GM20431 (cell line): ENCODE results near the gene ST6GALNAC3.
"Not testable (repeated sequence)": the region's sequence is repeated elsewhere in the genome, so short reads cannot be mapped to it uniquely, and the experiment has no call there.

Experiments used
- in situ Hi-C: fragments of 300-500 bp; cut with MseI, MboI; formaldehyde crosslinking; loops from one replicate; pipeline ENCODE4 v1.15.0; 2020; ENCODE audit warnings: low sequenced_read_pairs; ENCODE audit not compliant: unreplicated experiment

Gene ST6GALNAC3

GRCh38 chr1:76074321-76075187 is at the start of gene ST6GALNAC3:
ST6GALNAC3 (plus strand) TSS chr1:76074746.
- in situ Hi-C loops: no loop called here

- in situ Hi-C loops: no loop called here
Observed at GRCh38 chr1:76027341-76027740, 47.2 kb upstream of the ST6GALNAC3 start.

- in situ Hi-C loops: no loop called here
Observed at GRCh38 chr1:76029331-76029730, 45.2 kb upstream of the ST6GALNAC3 start.

GRCh38 chr1:76031496-76031895 is 43.0 kb upstream of the ST6GALNAC3 start:
- in situ Hi-C loops: no loop called here

GRCh38 chr1:76033800-76034475 is 40.6 kb upstream of the ST6GALNAC3 start:
- in situ Hi-C loops: no loop called here

- in situ Hi-C loops: no loop called here
Observed at GRCh38 chr1:76035053-76035452, 39.5 kb upstream of the ST6GALNAC3 start.

- in situ Hi-C loops: no loop called here
Observed at GRCh38 chr1:76037324-76037723, 37.2 kb upstream of the ST6GALNAC3 start.

- in situ Hi-C loops: no loop called here
Observed at GRCh38 chr1:76038287-76039004, 36.1 kb upstream of the ST6GALNAC3 start.

GRCh38 chr1:76046149-76046548 is 28.4 kb upstream of the ST6GALNAC3 start:
- in situ Hi-C loops: no loop called here

- in situ Hi-C loops: no loop called here
Observed at GRCh38 chr1:76048219-76048618, 26.3 kb upstream of the ST6GALNAC3 start.

GRCh38 chr1:76048926-76049325 is 25.6 kb upstream of the ST6GALNAC3 start:
- in situ Hi-C loops: no loop called here

GRCh38 chr1:76049498-76049897 is 25.0 kb upstream of the ST6GALNAC3 start:
- in situ Hi-C loops: no loop called here

- in situ Hi-C loops: not testable (repeated sequence)
Observed at GRCh38 chr1:76050073-76050472, 24.5 kb upstream of the ST6GALNAC3 start.

GRCh38 chr1:76053021-76053420 is 21.5 kb upstream of the ST6GALNAC3 start:
- in situ Hi-C loops: no loop called here

GRCh38 chr1:76054359-76054758 is 20.2 kb upstream of the ST6GALNAC3 start:
- in situ Hi-C loops: no loop called here

GRCh38 chr1:76055987-76056386 is 18.6 kb upstream of the ST6GALNAC3 start:
- in situ Hi-C loops: no loop called here

- in situ Hi-C loops: no loop called here
Observed at GRCh38 chr1:76059451-76059850, 15.1 kb upstream of the ST6GALNAC3 start.

GRCh38 chr1:76065270-76065669 is 9.3 kb upstream of the ST6GALNAC3 start:
- in situ Hi-C loops: no loop called here

- in situ Hi-C loops: no loop called here
Observed at GRCh38 chr1:76066394-76066793, 8.2 kb upstream of the ST6GALNAC3 start.

- in situ Hi-C loops: no loop called here
Observed at GRCh38 chr1:76068542-76068941, 6.0 kb upstream of the ST6GALNAC3 start.
